Osteocyte (in vitro differentiated cells): ENCODE data around the gene KRTAP10-7. TPM values are rescaled to one million over a fixed set of nuclear protein-coding genes. Genes with fewer than 3 reads are reported as not detected.

Source experiments
- DNase-seq: peaks from one replicate; pipeline ENCODE4 v3.0.0; 2021; ENCODE audit warnings: mixed read lengths; ENCODE audit not compliant: unreplicated experiment; ENCODE audit errors: extremely low spot score
- H3K27ac Mint-ChIP-seq: one replicate; pipeline ENCODE4 v1.8.0; 2021; ENCODE audit warnings: mild to moderate bottlenecking, mixed read lengths; ENCODE audit not compliant: unreplicated experiment
- H3K27me3 Mint-ChIP-seq: one replicate; pipeline ENCODE4 v1.8.0; 2021; ENCODE audit warnings: mixed read lengths; ENCODE audit not compliant: unreplicated experiment
- H3K36me3 Mint-ChIP-seq: one replicate; pipeline ENCODE4 v1.8.0; 2021; ENCODE audit warnings: mixed read lengths; ENCODE audit not compliant: unreplicated experiment
- H3K4me1 Mint-ChIP-seq: one replicate; pipeline ENCODE4 v1.8.0; 2021; ENCODE audit warnings: mixed read lengths; ENCODE audit not compliant: unreplicated experiment
- H3K4me3 Mint-ChIP-seq: one replicate; pipeline ENCODE4 v1.8.0; 2021; ENCODE audit warnings: mild to moderate bottlenecking, moderate library complexity, mixed read lengths; ENCODE audit not compliant: unreplicated experiment
- H3K9me3 Mint-ChIP-seq: one replicate; pipeline ENCODE4 v1.8.0; 2021; ENCODE audit warnings: mixed read lengths; ENCODE audit not compliant: unreplicated experiment
- CTCF ChIP-seq: fragments of 200-600 bp; sonication (generic); IDR thresholded peaks from 2 replicates; pipeline ENCODE4 v1.5.0; 2021; ENCODE audit warnings: antibody characterized with exemption, mild to moderate bottlenecking, moderate library complexity
- total RNA-seq: library from RNA; stranded (reverse); gene quantifications from 2 replicates; pipeline ENCODE4 v1.2.1, GENCODE V29; 2021

The KRTAP10-7 gene
- total RNA-seq, 1 donor from 2014 or later: not detected

GRCh38 chr21:44615466-44615865, 15.1 kb downstream of the KRTAP10-7 start:
- no peak for TF ChIP-seq CTCF
- Mint-ChIP-seq H3K27me3 (peaks cover 11% of the 10 kb centered on the region), H3K27ac (no peak overlapping the region), H3K4me3 (no peak overlapping the region), H3K4me1 (no peaks in the 10 kb centered on the region), H3K9me3 (peaks cover 18% of the 10 kb centered on the region), H3K36me3 (no peaks in the 10 kb centered on the region)
- DNase-seq: no peak

- Mint-ChIP-seq H3K9me3 (peaks cover 19% of the 10 kb centered on the region), H3K36me3 (no peaks in the 10 kb centered on the region), H3K4me1 (no peaks in the 10 kb centered on the region), H3K27ac (no peak overlapping the region), H3K4me3 (no peak overlapping the region), H3K27me3 (peaks cover 11% of the 10 kb centered on the region)
- no peak for TF ChIP-seq CTCF
- peak; percentile 83 for DNase-seq
These were observed 15.7 kb downstream of the KRTAP10-7 start for GRCh38 chr21:44615911-44616590.

- H3K36me3 Mint-ChIP-seq: no peaks in the 10 kb centered on the region
- DNase-seq: peak; percentile 82
- peaks cover 15% of the 10 kb centered on the region for H3K9me3 Mint-ChIP-seq
- peaks cover 11% of the 10 kb centered on the region for H3K27me3 Mint-ChIP-seq
- no peaks in the 10 kb centered on the region for H3K4me1 Mint-ChIP-seq
- no peak overlapping the region for H3K4me3 Mint-ChIP-seq
- no peak for TF ChIP-seq CTCF
- no peak overlapping the region for H3K27ac Mint-ChIP-seq
These were observed 16.2 kb downstream of the KRTAP10-7 start for GRCh38 chr21:44616591-44616926.

GRCh38 chr21:44617071-44617501, 16.7 kb downstream of the KRTAP10-7 start:
- no peak overlapping the region for H3K27ac Mint-ChIP-seq
- DNase-seq: peak; percentile 73
- peaks cover 11% of the 10 kb centered on the region for H3K27me3 Mint-ChIP-seq
- TF ChIP-seq CTCF: no peak
- H3K9me3 Mint-ChIP-seq: peaks cover 15% of the 10 kb centered on the region
- H3K36me3 Mint-ChIP-seq: no peaks in the 10 kb centered on the region
- no peak overlapping the region for H3K4me3 Mint-ChIP-seq
- no peaks in the 10 kb centered on the region for H3K4me1 Mint-ChIP-seq

- Mint-ChIP-seq H3K36me3 (no peaks in the 10 kb centered on the region), H3K27me3 (peaks cover 11% of the 10 kb centered on the region), H3K9me3 (peaks cover 29% of the 10 kb centered on the region), H3K4me3 (no peak overlapping the region), H3K4me1 (no peaks in the 10 kb centered on the region), H3K27ac (no peak overlapping the region)
- TF ChIP-seq CTCF: peak; percentile 13
- DNase-seq: peak; percentile 49
These were observed 18.1 kb downstream of the KRTAP10-7 start for GRCh38 chr21:44618504-44618903.
